SK-N-SH (cell line): ENCODE data around the gene KIAA1191. TPM values are rescaled to one million over a fixed set of nuclear protein-coding genes. Genes with fewer than 3 reads are reported as not detected.

Experiments used
- CTCF ChIA-PET: fragments of 300-600, 350-600 bp; formaldehyde crosslinking; extraction: SDS; loops from one replicate; lab custom pipeline; 2021; lab: Yijun Ruan, JAX
- POLR2A ChIA-PET: fragments of 350-600 bp; sonication (Branson Sonifier 250); formaldehyde crosslinking; extraction: SDS; loops from one replicate; lab custom pipeline; 2020; ENCODE audit warnings: antibody characterized with exemption, inconsistent platforms; lab: Yijun Ruan, JAX
- DNase-seq: peaks from one replicate; pipeline ENCODE4 v3.0.0; 2012
- H2AFZ ChIP-seq: fragments of 200-600 bp; sonication (generic); 2 replicates; pipeline ENCODE4 v1.8.1; 2016; ENCODE audit warnings: antibody characterized with exemption, mild to moderate bottlenecking, low read depth
- H3F3A ChIP-seq: fragments of 200-600 bp; sonication (generic); replicated peaks from 2 replicates; pipeline ENCODE3; 2016; ENCODE audit warnings: antibody characterized with exemption, mild to moderate bottlenecking; ENCODE audit not compliant: insufficient read depth
- H3K27ac ChIP-seq, 2 experiments: fragments of 200-500 bp in 1 of 2; fragments of 200-600 bp in 1 of 2; sonication (Bioruptor generic) in 1 of 2; sonication (generic), shearing (Covaris generic) in 1 of 2; 2 replicates each; pipeline versions ENCODE4 v1.5.1 to v1.6.1; 2014 to 2016; ENCODE audit warnings: low read depth in 2 of 2, inconsistent platforms in 1 of 2, low read length in 1 of 2, mild to moderate bottlenecking in 1 of 2, mixed read lengths in 1 of 2
- H3K27me3 ChIP-seq: fragments of 200-600 bp; sonication (generic), shearing (Covaris generic); 2 replicates; pipeline ENCODE4 v1.6.1; 2016; ENCODE audit warnings: mixed run types; ENCODE audit not compliant: insufficient read depth
- H3K36me3 ChIP-seq, 2 experiments: fragments of 200-500 bp in 1 of 2; fragments of 200-600 bp in 1 of 2; sonication (Bioruptor generic) in 1 of 2; sonication (generic) in 1 of 2; replicated peaks in 1 of 2; 2 replicates each; pipeline versions ENCODE3 to v1.5.1; 2014 to 2016; ENCODE audit warnings: low read length in 1 of 2, mild to moderate bottlenecking in 1 of 2; ENCODE audit not compliant: insufficient read depth in 2 of 2, control insufficient read depth in 1 of 2
- H3K4me1 ChIP-seq, 2 experiments: fragments of 200-500 bp in 1 of 2; fragments of 200-600 bp in 1 of 2; sonication (Bioruptor generic) in 1 of 2; sonication (generic), shearing (Covaris generic) in 1 of 2; 2 replicates each; pipeline versions ENCODE4 v1.5.1 to v1.6.1; 2014 to 2016; ENCODE audit warnings: low read depth in 1 of 2, low read length in 1 of 2, mixed run types in 1 of 2; ENCODE audit not compliant: insufficient read depth in 2 of 2, control insufficient read depth in 1 of 2
- H3K4me2 ChIP-seq: fragments of 200-600 bp; sonication (generic), shearing (Covaris generic); 2 replicates; pipeline ENCODE4 v1.6.1; 2017; ENCODE audit warnings: mixed run types
- H3K4me3 ChIP-seq, 2 experiments: fragments of 200-500 bp in 1 of 2; fragments of 200-600 bp in 1 of 2; sonication (Bioruptor generic) in 1 of 2; sonication (generic), shearing (Covaris generic) in 1 of 2; 2 replicates each; pipeline versions ENCODE4 v1.5.1 to v1.8.1; 2014 to 2016; ENCODE audit warnings: low read depth in 2 of 2, inconsistent platforms in 1 of 2, low read length in 1 of 2, mild to moderate bottlenecking in 1 of 2, mixed read lengths in 1 of 2, moderate library complexity in 1 of 2
- H3K79me2 ChIP-seq: fragments of 200-600 bp; sonication (generic); 2 replicates; pipeline ENCODE4 v1.8.1; 2017; ENCODE audit warnings: mild to moderate bottlenecking; ENCODE audit not compliant: insufficient read depth
- H3K9ac ChIP-seq: fragments of 200-600 bp; sonication (generic); 2 replicates; pipeline ENCODE4 v1.6.1; 2017; ENCODE audit warnings: mixed run types
- H3K9me2 ChIP-seq: fragments of 200-600 bp; sonication (generic); 2 replicates; pipeline ENCODE4 v1.6.1; 2017; ENCODE audit warnings: mixed run types
- H3K9me3 ChIP-seq: fragments of 200-600 bp; sonication (generic); 2 replicates; pipeline ENCODE4 v1.6.1; 2017; ENCODE audit warnings: mixed run types, mild to moderate bottlenecking, moderate library complexity
- H4K20me1 ChIP-seq: fragments of 200-600 bp; sonication (generic); 2 replicates; pipeline ENCODE4 v1.6.1; 2017; ENCODE audit warnings: mild to moderate bottlenecking, mixed run types; ENCODE audit not compliant: insufficient read depth
- EZH2phosphoT487 ChIP-seq: fragments of 200-600 bp; sonication (generic); IDR thresholded peaks from 2 replicates; pipeline ENCODE4 v1.6.1; 2017; ENCODE audit warnings: low read depth, mixed run types, mild to moderate bottlenecking, antibody characterized with exemption, moderate library complexity, borderline replicate concordance
- NRF1 ChIP-seq: IDR thresholded peaks from 2 replicates; pipeline ENCODE4 v1.6.1; 2012; ENCODE audit warnings: low read depth, mild to moderate bottlenecking, low read length
- SIN3A ChIP-seq: IDR thresholded peaks from 2 replicates; pipeline ENCODE4 v1.6.1; 2012; ENCODE audit warnings: low read depth, mild to moderate bottlenecking, low read length, moderate library complexity, borderline replicate concordance
- TAF1 ChIP-seq: IDR thresholded peaks from 2 replicates; pipeline ENCODE4 v1.6.1; 2012; ENCODE audit warnings: low read depth, mild to moderate bottlenecking, low read length, moderate library complexity, borderline replicate concordance
- WGBS: methylation state at CpG from one replicate; pipeline ENCODE4 v1.1.6; 2017; ENCODE audit warnings: low lambda C conversion rate; 5-methylcytosine and 5-hydroxymethylcytosine counted together
- polyA plus RNA-seq, 3 experiments: library from polyadenylated mRNA; depleted of rRNA; stranded (reverse); fragments of >200 nt; gene quantifications; 2 replicates each; pipeline ENCODE4 v1.2.3, GENCODE V29; 2012
- TF ChIP-seq, protein P1 (sequence below): fragments of 200-600 bp; sonication (generic); IDR thresholded peaks from 2 replicates; pipeline ENCODE4 v1.6.1; 2017; ENCODE audit warnings: antibody characterized with exemption, mild to moderate bottlenecking, moderate library complexity
- TF ChIP-seq, protein P2 (sequence below): fragments of 150-350 bp; IDR thresholded peaks from 2 replicates; pipeline ENCODE4 v1.6.1; 2017; ENCODE audit warnings: antibody characterized with exemption, low read length, low read depth, borderline replicate concordance
- TF ChIP-seq, protein P3 (sequence below): fragments of 150-350 bp; IDR thresholded peaks from 2 replicates; pipeline ENCODE4 v1.6.1; 2016; ENCODE audit warnings: mild to moderate bottlenecking, low read depth, low read length

The KIAA1191 gene
- polyA plus RNA-seq, 1 of the 3 experiments (the other 2 are of a cell fraction) = 100 TPM

DNA sequence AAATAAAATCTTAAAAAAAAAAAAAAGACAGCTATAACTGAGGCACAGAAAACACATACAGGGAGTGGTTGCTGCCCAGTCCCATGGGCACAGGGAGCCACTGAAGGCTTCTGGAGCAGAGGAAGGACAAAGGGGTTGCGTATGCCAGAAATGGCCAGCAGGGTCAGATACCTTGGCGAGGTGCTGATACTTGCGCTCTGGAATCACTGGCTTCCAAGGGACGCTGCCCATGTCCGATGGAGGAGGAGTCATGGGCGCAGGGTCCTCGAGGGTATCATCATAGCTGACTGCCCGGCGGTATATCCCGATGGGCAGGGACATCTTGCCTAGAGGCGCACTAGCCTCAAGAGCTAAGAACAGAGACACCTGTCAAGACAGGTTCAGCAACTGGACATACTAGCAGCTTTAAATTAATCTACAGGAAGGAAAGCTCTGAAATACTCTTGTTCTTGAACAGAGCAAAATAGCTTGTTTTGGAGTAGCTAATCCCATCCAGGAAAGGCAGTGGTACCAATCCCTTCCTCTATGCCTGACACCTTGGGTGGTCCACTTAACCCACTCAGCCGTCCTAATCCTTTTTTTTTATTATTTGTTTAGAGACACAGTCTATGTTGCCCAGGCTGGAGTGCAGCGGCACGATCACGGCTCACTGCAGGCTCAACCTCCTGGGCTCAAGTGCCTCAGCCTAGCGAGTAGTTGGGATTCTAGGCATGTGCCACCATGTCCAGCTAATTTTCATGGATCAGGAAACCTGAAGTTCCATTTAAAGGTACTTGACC lies 6.0 kb downstream of the KIAA1191 start:
- H3F3A ChIP-seq = peaks cover 3% of the 10 kb centered on the region
- H4K20me1 ChIP-seq = peaks cover 66% of the 10 kb centered on the region
- H3K79me2 ChIP-seq = peaks cover 100% of the 10 kb centered on the region
- ChIA-PET CTCF (interaction anchor here (0.7 to 1.3 kb wide), 3 partner anchors 12 to 626 kb away, joined by 3 to 5 read pairs (median 4); partner anchors contain the start of gene FAF2), POLR2A (no interaction called here)
- no peaks in the 10 kb centered on the region for H3K9me3 ChIP-seq
- H3K9ac ChIP-seq = no peak overlapping the region
- no peak overlapping the region for H2AFZ ChIP-seq
- no peak for TF ChIP-seq TAF1
- TF ChIP-seq, protein P1, sequence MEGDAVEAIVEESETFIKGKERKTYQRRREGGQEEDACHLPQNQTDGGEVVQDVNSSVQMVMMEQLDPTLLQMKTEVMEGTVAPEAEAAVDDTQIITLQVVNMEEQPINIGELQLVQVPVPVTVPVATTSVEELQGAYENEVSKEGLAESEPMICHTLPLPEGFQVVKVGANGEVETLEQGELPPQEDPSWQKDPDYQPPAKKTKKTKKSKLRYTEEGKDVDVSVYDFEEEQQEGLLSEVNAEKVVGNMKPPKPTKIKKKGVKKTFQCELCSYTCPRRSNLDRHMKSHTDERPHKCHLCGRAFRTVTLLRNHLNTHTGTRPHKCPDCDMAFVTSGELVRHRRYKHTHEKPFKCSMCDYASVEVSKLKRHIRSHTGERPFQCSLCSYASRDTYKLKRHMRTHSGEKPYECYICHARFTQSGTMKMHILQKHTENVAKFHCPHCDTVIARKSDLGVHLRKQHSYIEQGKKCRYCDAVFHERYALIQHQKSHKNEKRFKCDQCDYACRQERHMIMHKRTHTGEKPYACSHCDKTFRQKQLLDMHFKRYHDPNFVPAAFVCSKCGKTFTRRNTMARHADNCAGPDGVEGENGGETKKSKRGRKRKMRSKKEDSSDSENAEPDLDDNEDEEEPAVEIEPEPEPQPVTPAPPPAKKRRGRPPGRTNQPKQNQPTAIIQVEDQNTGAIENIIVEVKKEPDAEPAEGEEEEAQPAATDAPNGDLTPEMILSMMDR = peak; percentile 10; the same call in 1 of the 2 replicates
- peaks cover 0 to 10% of the 10 kb centered on the region in 2 experiments; a peak in 1 of 4 replicates for H3K4me1 ChIP-seq
- no peaks in the 10 kb centered on the region for H3K27me3 ChIP-seq
- no peak for DNase-seq
- peaks cover 38 to 66% of the 10 kb centered on the region in 2 experiments for H3K36me3 ChIP-seq
- H3K4me2 ChIP-seq = no peak overlapping the region
- 98% methylated on average over 16 of the region's 16 CpGs for WGBS
- H3K9me2 ChIP-seq = no peaks in the 10 kb centered on the region
- no peak overlapping the region for H3K27ac ChIP-seq
- no peak overlapping the region for H3K4me3 ChIP-seq

DNA sequence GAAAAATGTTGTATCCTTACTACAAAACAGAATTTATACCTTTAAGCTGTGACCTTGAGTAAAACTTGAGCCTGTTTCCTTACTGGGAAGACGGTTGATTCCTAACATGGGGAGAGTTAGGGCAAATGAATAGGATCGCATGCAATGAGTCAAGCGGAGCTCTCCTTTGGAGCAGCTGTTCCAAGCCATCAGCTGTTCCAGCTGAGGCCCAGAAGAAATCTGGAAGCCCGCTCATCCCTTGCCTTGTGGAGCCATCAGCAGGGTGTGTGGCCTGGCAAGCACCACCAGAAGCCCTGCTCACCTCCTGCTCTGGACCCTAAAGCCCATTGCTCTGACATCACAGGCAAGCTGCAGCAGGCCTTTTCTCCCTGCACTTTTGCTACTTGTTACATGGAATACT lies 8.0 kb downstream of the KIAA1191 start:
- 100% methylated on average over 4 of the region's 4 CpGs for WGBS
- Histone ChIP-seq H3K4me3 (no peak overlapping the region), H3K27ac (no peak overlapping the region), H4K20me1 (peaks cover 53% of the 10 kb centered on the region), H3K9me3 (no peaks in the 10 kb centered on the region), H3K27me3 (no peaks in the 10 kb centered on the region), H3K9ac (no peak overlapping the region), H3K36me3 (peaks cover 55 to 77% of the 10 kb centered on the region in 2 experiments), H3K4me2 (no peak overlapping the region), H3K79me2 (peaks cover 88% of the 10 kb centered on the region), H3K4me1 (peaks cover 0 to 7% of the 10 kb centered on the region in 2 experiments; a peak in 1 of 4 replicates), H2AFZ (no peak overlapping the region), H3F3A (peaks cover 3% of the 10 kb centered on the region), H3K9me2 (no peaks in the 10 kb centered on the region)
- DNase-seq = no peak
- ChIA-PET POLR2A (no interaction called here), CTCF (no interaction called here)
- TF ChIP-seq EZH2phosphoT487 (no peak), SIN3A (no peak), NRF1 (no peak)
- TF ChIP-seq, protein P2, sequence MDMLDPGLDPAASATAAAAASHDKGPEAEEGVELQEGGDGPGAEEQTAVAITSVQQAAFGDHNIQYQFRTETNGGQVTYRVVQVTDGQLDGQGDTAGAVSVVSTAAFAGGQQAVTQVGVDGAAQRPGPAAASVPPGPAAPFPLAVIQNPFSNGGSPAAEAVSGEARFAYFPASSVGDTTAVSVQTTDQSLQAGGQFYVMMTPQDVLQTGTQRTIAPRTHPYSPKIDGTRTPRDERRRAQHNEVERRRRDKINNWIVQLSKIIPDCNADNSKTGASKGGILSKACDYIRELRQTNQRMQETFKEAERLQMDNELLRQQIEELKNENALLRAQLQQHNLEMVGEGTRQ = no peak
- TF ChIP-seq, protein P3, sequence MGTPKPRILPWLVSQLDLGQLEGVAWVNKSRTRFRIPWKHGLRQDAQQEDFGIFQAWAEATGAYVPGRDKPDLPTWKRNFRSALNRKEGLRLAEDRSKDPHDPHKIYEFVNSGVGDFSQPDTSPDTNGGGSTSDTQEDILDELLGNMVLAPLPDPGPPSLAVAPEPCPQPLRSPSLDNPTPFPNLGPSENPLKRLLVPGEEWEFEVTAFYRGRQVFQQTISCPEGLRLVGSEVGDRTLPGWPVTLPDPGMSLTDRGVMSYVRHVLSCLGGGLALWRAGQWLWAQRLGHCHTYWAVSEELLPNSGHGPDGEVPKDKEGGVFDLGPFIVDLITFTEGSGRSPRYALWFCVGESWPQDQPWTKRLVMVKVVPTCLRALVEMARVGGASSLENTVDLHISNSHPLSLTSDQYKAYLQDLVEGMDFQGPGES = no peak
